ENCODE data around the gene SQSTM1. TPM values are rescaled to one million over a fixed set of nuclear protein-coding genes. Genes with fewer than 3 reads are reported as not detected.
"Not testable (repeated sequence)": the region's sequence is repeated elsewhere in the genome, so short reads cannot be mapped to it uniquely, and the experiment has no call there.

Gene SQSTM1
- polyA plus RNA-seq, 4 donors = 135 to 217 (median 172) TPM

DNA sequence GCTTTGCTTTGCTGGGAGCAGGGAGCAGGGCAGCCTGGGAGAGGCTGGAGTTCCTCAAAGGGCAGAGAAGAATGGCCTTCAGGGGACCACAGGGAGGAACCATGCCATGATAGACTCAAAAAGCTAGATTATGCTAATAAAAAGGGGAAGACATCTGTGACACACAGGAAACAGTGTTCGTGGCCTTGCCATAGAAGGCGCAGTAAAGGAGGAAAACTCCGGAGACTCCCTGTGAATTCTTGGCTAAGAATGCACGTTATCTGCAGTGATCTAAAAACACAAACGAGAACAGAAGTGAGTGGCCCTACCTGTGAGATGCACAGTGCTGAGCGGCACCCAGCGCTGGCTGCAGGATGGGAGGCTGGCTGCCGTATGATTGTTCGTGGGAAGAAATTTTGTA, 42.8 kb upstream of the SQSTM1 start:
- peaks cover 20 to 76% (median 21%) of the 10 kb centered on the region in 3 donors for H3K36me3 ChIP-seq (ENCODE audit: control insufficient read depth in 3 of 3, insufficient read depth in 2 of 3, low read depth in 1 of 3, low read length in 3 of 3)
- no peak overlapping the region for H3K27ac ChIP-seq (ENCODE audit: low read depth in 1 of 3, low read length in 2 of 3)
- DNase-seq (no peak), FAIRE-seq (no peak)
- no peak overlapping the region for H3K4me3 ChIP-seq (ENCODE audit: low read depth in 1 of 3, low read length in 3 of 3)
- H3K27me3 ChIP-seq (ENCODE audit: control insufficient read depth in 3 of 3, insufficient read depth in 3 of 3, low read length in 3 of 3) = no peaks in the 10 kb centered on the region
- H3K4me1 ChIP-seq (ENCODE audit: control insufficient read depth in 3 of 3, insufficient read depth in 2 of 3, low read depth in 1 of 3, low read length in 2 of 3) = no peaks in the 10 kb centered on the region
- H3K9me3 ChIP-seq (ENCODE audit: control insufficient read depth in 2 of 2, insufficient read depth in 1 of 2, low read depth in 1 of 2, low read length in 1 of 2) = no peaks in the 10 kb centered on the region
- WGBS, 3 donors = 80 to 87% (median 84%) methylated on average over 9 of the region's 9 CpGs

DNA sequence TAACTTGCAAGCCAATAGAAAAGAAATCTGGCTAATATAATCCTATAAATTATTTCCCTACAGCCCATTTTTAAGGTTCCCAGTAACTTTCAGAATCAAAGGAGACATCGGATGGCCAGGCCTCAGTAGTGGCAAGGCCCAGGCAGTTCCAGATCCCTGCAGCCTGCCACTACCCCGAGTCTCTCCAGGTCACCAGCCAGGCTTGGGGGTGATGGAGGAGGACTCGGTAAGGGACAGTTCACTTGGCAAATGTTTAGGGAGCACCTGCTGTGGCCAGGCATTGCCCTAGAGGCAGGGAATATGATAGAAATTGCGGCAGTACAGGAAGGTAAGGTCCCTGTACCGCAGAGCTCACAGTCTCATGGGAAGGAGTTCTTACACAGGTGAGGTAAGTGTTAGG, 42.1 kb upstream of the SQSTM1 start:
- H3K4me3 ChIP-seq (ENCODE audit: low read depth in 1 of 3, low read length in 3 of 3) = no peak overlapping the region
- DNase-seq (no peak), FAIRE-seq (no peak)
- H3K9me3 ChIP-seq (ENCODE audit: control insufficient read depth in 2 of 2, insufficient read depth in 1 of 2, low read depth in 1 of 2, low read length in 1 of 2) = no peaks in the 10 kb centered on the region
- no peaks in the 10 kb centered on the region for H3K4me1 ChIP-seq (ENCODE audit: control insufficient read depth in 3 of 3, insufficient read depth in 2 of 3, low read depth in 1 of 3, low read length in 2 of 3)
- H3K27me3 ChIP-seq (ENCODE audit: control insufficient read depth in 3 of 3, insufficient read depth in 3 of 3, low read length in 3 of 3) = no peaks in the 10 kb centered on the region
- no peak overlapping the region for H3K27ac ChIP-seq (ENCODE audit: low read depth in 1 of 3, low read length in 2 of 3)
- peaks cover 17 to 71% (median 18%) of the 10 kb centered on the region in 3 donors for H3K36me3 ChIP-seq (ENCODE audit: control insufficient read depth in 3 of 3, insufficient read depth in 2 of 3, low read depth in 1 of 3, low read length in 3 of 3)
- WGBS, 3 donors = 92 to 95% (median 95%) methylated on average over 5 of the region's 5 CpGs

DNA sequence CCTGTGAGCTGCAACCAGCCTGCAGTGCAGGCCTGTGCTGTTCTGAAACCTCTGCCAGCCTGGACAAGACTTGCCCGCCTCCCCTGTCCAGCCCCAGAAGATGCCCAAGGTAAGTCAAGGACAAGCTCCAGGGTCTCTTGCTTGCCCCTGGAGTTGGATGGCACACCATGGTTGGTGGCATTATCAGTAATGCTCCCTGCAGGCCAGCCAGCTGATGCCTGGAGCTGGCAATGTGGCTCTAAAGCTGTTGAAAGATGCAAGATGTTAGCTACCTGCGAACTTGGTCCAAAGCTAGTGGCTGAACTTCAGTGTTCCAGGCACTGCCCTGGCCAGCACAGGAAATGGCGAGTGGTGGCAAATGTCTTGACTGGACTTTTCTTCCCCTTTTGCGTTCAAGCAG, 40.9 kb upstream of the SQSTM1 start:
- peaks cover 12 to 59% (median 13%) of the 10 kb centered on the region in 3 donors for H3K36me3 ChIP-seq (ENCODE audit: control insufficient read depth in 3 of 3, insufficient read depth in 2 of 3, low read depth in 1 of 3, low read length in 3 of 3)
- H3K27me3 ChIP-seq (ENCODE audit: control insufficient read depth in 3 of 3, insufficient read depth in 3 of 3, low read length in 3 of 3) = no peaks in the 10 kb centered on the region
- no peaks in the 10 kb centered on the region for H3K9me3 ChIP-seq (ENCODE audit: control insufficient read depth in 2 of 2, insufficient read depth in 1 of 2, low read depth in 1 of 2, low read length in 1 of 2)
- DNase-seq (no peak), FAIRE-seq (no peak)
- 93 to 97% (median 95%) methylated on average over 4 of the region's 4 CpGs for WGBS, 3 donors
- H3K27ac ChIP-seq (ENCODE audit: low read depth in 1 of 3, low read length in 2 of 3) = no peak overlapping the region
- no peak overlapping the region for H3K4me3 ChIP-seq (ENCODE audit: low read depth in 1 of 3, low read length in 3 of 3)
- H3K4me1 ChIP-seq (ENCODE audit: control insufficient read depth in 3 of 3, insufficient read depth in 2 of 3, low read depth in 1 of 3, low read length in 2 of 3) = no peaks in the 10 kb centered on the region

DNA sequence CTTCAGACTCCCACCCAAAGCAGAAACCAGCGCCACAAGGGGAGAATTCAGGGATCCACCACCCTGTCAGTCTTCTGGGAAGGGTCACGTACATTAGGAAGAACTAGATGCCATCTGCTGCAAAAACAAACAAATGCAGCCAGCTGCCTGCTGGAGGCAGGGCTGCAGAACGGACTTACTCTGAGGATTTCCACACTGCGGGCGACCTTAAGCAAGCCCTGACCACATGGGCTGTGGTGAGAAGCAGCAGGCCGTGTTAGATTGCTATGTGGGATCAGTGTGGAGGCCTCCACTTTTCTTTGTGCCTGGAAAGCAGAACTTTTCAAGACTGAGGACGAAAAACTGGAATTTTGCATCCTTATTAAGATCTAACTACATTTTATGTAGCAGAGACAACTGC, 40.3 kb upstream of the SQSTM1 start:
- DNase-seq (no peak), FAIRE-seq (no peak)
- no peak overlapping the region for H3K27ac ChIP-seq (ENCODE audit: low read depth in 1 of 3, low read length in 2 of 3)
- no peaks in the 10 kb centered on the region for H3K27me3 ChIP-seq (ENCODE audit: control insufficient read depth in 3 of 3, insufficient read depth in 3 of 3, low read length in 3 of 3)
- peaks cover 10 to 56% (median 12%) of the 10 kb centered on the region in 3 donors for H3K36me3 ChIP-seq (ENCODE audit: control insufficient read depth in 3 of 3, insufficient read depth in 2 of 3, low read depth in 1 of 3, low read length in 3 of 3)
- 85 to 91% (median 85%) methylated on average over 7 of the region's 7 CpGs for WGBS, 3 donors
- H3K4me3 ChIP-seq (ENCODE audit: low read depth in 1 of 3, low read length in 3 of 3) = no peak overlapping the region
- H3K4me1 ChIP-seq (ENCODE audit: control insufficient read depth in 3 of 3, insufficient read depth in 2 of 3, low read depth in 1 of 3, low read length in 2 of 3) = no peaks in the 10 kb centered on the region
- no peaks in the 10 kb centered on the region for H3K9me3 ChIP-seq (ENCODE audit: control insufficient read depth in 2 of 2, insufficient read depth in 1 of 2, low read depth in 1 of 2, low read length in 1 of 2)

DNA sequence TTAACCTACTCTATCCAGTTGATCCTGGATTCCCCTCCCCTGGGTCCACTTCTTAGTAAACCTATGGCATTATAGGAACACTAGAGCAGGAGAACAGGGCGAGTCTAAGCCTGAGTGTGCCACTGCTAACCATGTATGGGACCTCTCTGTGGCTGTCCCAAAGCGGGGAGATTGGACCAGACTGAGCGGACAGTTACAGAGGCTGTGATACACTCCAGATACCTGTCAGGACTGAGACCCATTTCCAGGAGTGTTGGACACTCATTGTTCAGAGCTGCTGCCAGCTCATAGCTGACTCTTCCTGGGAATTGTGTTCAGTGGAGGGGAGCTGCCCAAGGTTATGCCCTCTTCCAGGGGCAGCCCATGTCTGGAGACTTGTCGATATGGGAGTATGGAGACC, 38.9 kb upstream of the SQSTM1 start:
- DNase-seq = no peak
- H3K36me3 ChIP-seq (ENCODE audit: control insufficient read depth in 3 of 3, insufficient read depth in 2 of 3, low read depth in 1 of 3, low read length in 3 of 3) = peaks cover 4 to 43% (median 7%) of the 10 kb centered on the region in 3 donors
- no peaks in the 10 kb centered on the region for H3K9me3 ChIP-seq (ENCODE audit: control insufficient read depth in 2 of 2, insufficient read depth in 1 of 2, low read depth in 1 of 2, low read length in 1 of 2)
- no peak for FAIRE-seq
- WGBS, 3 donors = 95 to 98% (median 96%) methylated on average over 4 of the region's 4 CpGs
- H3K4me3 ChIP-seq (ENCODE audit: low read depth in 1 of 3, low read length in 3 of 3) = no peak overlapping the region
- H3K27ac ChIP-seq (ENCODE audit: low read depth in 1 of 3, low read length in 2 of 3) = no peak overlapping the region
- no peaks in the 10 kb centered on the region for H3K27me3 ChIP-seq (ENCODE audit: control insufficient read depth in 3 of 3, insufficient read depth in 3 of 3, low read length in 3 of 3)
- H3K4me1 ChIP-seq (ENCODE audit: control insufficient read depth in 3 of 3, insufficient read depth in 2 of 3, low read depth in 1 of 3, low read length in 2 of 3) = no peaks in the 10 kb centered on the region

DNA sequence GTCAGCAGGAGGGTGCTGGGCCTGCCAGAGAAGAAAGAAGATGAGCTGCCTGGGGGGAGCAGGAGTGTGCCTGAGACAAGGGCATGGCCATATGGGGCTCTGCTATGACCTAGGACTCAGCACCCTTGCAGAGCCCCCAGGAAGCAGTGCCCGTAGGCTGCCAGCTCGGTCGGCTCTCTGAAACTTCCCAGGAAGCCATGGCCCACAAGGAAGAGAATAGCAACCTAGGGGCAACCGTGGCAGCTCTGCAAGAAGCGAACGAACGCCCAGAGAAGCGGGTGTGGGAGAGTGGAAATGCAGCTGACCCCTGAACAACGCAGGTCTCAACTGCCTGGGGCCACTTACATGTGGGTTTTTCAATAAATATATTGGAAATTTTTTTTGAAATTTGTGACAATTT, 37.6 kb upstream of the SQSTM1 start:
- WGBS, 3 donors = 93 to 94% (median 94%) methylated on average over 9 of the region's 9 CpGs
- DNase-seq (no peak), FAIRE-seq (no peak)
- H3K4me1 ChIP-seq (ENCODE audit: control insufficient read depth in 3 of 3, insufficient read depth in 2 of 3, low read depth in 1 of 3, low read length in 2 of 3) = no peaks in the 10 kb centered on the region
- no peaks in the 10 kb centered on the region for H3K27me3 ChIP-seq (ENCODE audit: control insufficient read depth in 3 of 3, insufficient read depth in 3 of 3, low read length in 3 of 3)
- no peak overlapping the region for H3K27ac ChIP-seq (ENCODE audit: low read depth in 1 of 3, low read length in 2 of 3)
- H3K36me3 ChIP-seq (ENCODE audit: control insufficient read depth in 3 of 3, insufficient read depth in 2 of 3, low read depth in 1 of 3, low read length in 3 of 3) = peaks cover 2 to 36% (median 4%) of the 10 kb centered on the region in 3 donors
- H3K4me3 ChIP-seq (ENCODE audit: low read depth in 1 of 3, low read length in 3 of 3) = no peak overlapping the region
- no peaks in the 10 kb centered on the region for H3K9me3 ChIP-seq (ENCODE audit: control insufficient read depth in 2 of 2, insufficient read depth in 1 of 2, low read depth in 1 of 2, low read length in 1 of 2)

DNA sequence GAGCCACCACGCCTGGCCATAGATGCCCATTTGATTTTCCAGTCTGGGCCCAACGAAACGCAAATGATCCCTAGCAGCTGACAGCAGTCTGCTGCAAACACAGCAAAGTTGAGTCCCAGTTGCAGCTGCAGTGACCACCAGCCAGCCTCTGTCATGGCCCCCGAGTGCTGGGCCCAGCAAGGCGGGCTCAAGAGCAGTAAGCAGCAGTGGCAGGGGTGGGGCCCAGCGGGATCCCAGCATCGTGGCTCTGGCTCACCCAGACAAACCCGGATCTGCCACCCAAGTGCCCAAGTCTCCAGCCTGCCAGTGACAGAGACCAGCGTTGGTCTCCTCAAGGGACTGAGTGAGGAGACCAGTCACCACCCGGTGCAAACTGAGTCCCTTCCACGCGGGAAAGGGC, 33.8 kb upstream of the SQSTM1 start:
- no peak for FAIRE-seq
- 62 to 90% (median 81%) methylated on average over 12 of the region's 12 CpGs for WGBS, 3 donors
- Histone ChIP-seq H3K36me3 (ENCODE audit: control insufficient read depth in 3 of 3, insufficient read depth in 2 of 3, low read depth in 1 of 3, low read length in 3 of 3) (peaks cover 0 to 14% (median 0%) of the 10 kb centered on the region in 3 donors), H3K4me3 (ENCODE audit: low read depth in 1 of 3, low read length in 3 of 3) (no peak overlapping the region), H3K27me3 (ENCODE audit: control insufficient read depth in 3 of 3, insufficient read depth in 3 of 3, low read length in 3 of 3) (no peaks in the 10 kb centered on the region), H3K9me3 (ENCODE audit: control insufficient read depth in 2 of 2, insufficient read depth in 1 of 2, low read depth in 1 of 2, low read length in 1 of 2) (peaks cover 0 to 4% of the 10 kb centered on the region in 2 donors), H3K4me1 (ENCODE audit: control insufficient read depth in 3 of 3, insufficient read depth in 2 of 3, low read depth in 1 of 3, low read length in 2 of 3) (no peaks in the 10 kb centered on the region), H3K27ac (ENCODE audit: low read depth in 1 of 3, low read length in 2 of 3) (no peak overlapping the region)
- no peak for DNase-seq

DNA sequence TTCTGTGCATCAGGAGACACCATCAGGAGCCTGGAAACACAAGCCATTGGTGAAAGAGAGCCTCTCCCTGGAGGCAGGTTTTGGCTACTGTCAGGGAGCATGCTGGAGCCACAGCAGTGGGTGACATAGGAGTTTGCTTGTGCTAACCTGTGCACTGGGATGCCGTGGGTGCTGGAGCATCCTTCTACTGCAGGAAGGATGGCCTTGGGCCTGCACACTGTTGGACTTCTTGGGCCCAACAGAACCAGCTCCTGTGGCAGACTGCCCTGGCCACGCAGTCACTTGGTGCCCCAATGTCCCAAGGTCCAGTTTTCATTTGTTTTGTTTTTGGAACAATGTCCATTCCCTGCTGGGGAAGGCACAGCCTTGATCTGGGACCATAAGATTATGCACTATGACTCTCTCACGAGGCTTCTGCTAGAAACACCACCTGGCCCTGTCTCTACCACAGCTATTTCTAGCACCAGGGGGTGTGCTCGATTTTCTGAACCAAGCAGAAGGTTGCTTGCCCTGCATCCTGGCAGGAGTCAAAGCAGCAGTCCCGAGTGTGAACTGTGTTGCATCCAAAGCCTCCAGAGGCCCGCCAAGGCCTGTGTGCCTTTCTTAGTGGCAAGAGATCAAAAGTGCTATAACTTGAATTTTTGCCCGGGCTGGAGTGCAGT, 32.4 kb upstream of the SQSTM1 start:
- FAIRE-seq (no peak), DNase-seq (no peak)
- 80 to 88% (median 82%) methylated on average over 7 of the region's 7 CpGs for WGBS, 3 donors
- Histone ChIP-seq H3K36me3 (ENCODE audit: control insufficient read depth in 3 of 3, insufficient read depth in 2 of 3, low read depth in 1 of 3, low read length in 3 of 3) (peaks cover 0 to 12% (median 0%) of the 10 kb centered on the region in 3 donors), H3K9me3 (ENCODE audit: control insufficient read depth in 2 of 2, insufficient read depth in 1 of 2, low read depth in 1 of 2, low read length in 1 of 2) (peaks cover 0 to 4% of the 10 kb centered on the region in 2 donors), H3K27ac (ENCODE audit: low read depth in 1 of 3, low read length in 2 of 3) (no peak overlapping the region), H3K4me1 (ENCODE audit: control insufficient read depth in 3 of 3, insufficient read depth in 2 of 3, low read depth in 1 of 3, low read length in 2 of 3) (no peaks in the 10 kb centered on the region), H3K27me3 (ENCODE audit: control insufficient read depth in 3 of 3, insufficient read depth in 3 of 3, low read length in 3 of 3) (no peaks in the 10 kb centered on the region), H3K4me3 (ENCODE audit: low read depth in 1 of 3, low read length in 3 of 3) (no peak overlapping the region)

DNA sequence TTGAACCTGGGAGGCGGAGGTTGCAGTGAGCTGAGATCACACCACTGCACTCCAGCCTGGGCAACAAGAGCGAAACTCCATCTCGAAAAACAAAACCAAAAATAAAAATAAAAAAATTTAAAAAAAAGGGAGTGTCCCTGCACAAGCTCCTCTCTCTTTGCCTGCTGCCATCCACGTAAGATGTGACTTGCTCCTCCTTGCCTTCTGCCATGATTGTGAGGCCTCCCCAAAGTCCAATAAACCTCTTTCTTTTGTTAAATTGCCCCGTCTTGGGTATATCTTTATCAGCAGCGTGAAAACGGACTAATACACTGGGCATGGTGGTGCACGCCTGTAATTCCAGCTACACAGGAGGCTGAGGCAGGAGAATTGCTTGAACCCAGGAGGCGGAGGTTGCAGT, 31.4 kb upstream of the SQSTM1 start:
- H3K27me3 ChIP-seq (ENCODE audit: control insufficient read depth in 3 of 3, insufficient read depth in 3 of 3, low read length in 3 of 3); DNase-seq; H3K9me3 ChIP-seq (ENCODE audit: control insufficient read depth in 2 of 2, insufficient read depth in 1 of 2, low read depth in 1 of 2, low read length in 1 of 2); H3K4me3 ChIP-seq (ENCODE audit: low read depth in 1 of 3, low read length in 3 of 3); H3K27ac ChIP-seq (ENCODE audit: low read depth in 1 of 3, low read length in 2 of 3); FAIRE-seq; H3K4me1 ChIP-seq (ENCODE audit: control insufficient read depth in 3 of 3, insufficient read depth in 2 of 3, low read depth in 1 of 3, low read length in 2 of 3): not testable (repeated sequence)
- H3K36me3 ChIP-seq (ENCODE audit: control insufficient read depth in 3 of 3, insufficient read depth in 2 of 3, low read depth in 1 of 3, low read length in 3 of 3) = peaks cover 0 to 15% (median 0%) of the 10 kb centered on the region in 3 donors
- 95 to 96% (median 95%) methylated on average over 8 to 9 of the region's 9 CpGs for WGBS, 3 donors

Data from small intestine (tissue), 7 donors.